Panc1 (cell line): Measurements from ENCODE around the gene CARMIL1.

Source experiments
- CTCF ChIP-seq: fragments of 450-650 bp; IDR thresholded peaks from 2 replicates; pipeline ENCODE4 v1.5.1; 2017; ENCODE audit warnings: mild to moderate bottlenecking
- POLR2AphosphoS5 ChIP-seq: IDR thresholded peaks from 2 replicates; pipeline ENCODE4 v1.6.1; 2012; ENCODE audit warnings: mild to moderate bottlenecking, low read depth, low read length, moderate library complexity
- TF ChIP-seq, protein P1 (sequence below), 2 experiments: IDR thresholded peaks; 2 replicates each; pipeline ENCODE4 v1.6.1; 2011 to 2012; ENCODE audit warnings: low read depth in 2 of 2, control low read depth in 1 of 2, low read length in 1 of 2, mild to moderate bottlenecking in 1 of 2, moderate library complexity in 1 of 2; ENCODE audit not compliant: insufficient read depth in 1 of 2

GRCh38 chr6:25316626-25317025 is 37.5 kb downstream of the CARMIL1 start:
- no peak for TF ChIP-seq POLR2AphosphoS5
- TF ChIP-seq CTCF: no peak
- TF ChIP-seq, protein P1, sequence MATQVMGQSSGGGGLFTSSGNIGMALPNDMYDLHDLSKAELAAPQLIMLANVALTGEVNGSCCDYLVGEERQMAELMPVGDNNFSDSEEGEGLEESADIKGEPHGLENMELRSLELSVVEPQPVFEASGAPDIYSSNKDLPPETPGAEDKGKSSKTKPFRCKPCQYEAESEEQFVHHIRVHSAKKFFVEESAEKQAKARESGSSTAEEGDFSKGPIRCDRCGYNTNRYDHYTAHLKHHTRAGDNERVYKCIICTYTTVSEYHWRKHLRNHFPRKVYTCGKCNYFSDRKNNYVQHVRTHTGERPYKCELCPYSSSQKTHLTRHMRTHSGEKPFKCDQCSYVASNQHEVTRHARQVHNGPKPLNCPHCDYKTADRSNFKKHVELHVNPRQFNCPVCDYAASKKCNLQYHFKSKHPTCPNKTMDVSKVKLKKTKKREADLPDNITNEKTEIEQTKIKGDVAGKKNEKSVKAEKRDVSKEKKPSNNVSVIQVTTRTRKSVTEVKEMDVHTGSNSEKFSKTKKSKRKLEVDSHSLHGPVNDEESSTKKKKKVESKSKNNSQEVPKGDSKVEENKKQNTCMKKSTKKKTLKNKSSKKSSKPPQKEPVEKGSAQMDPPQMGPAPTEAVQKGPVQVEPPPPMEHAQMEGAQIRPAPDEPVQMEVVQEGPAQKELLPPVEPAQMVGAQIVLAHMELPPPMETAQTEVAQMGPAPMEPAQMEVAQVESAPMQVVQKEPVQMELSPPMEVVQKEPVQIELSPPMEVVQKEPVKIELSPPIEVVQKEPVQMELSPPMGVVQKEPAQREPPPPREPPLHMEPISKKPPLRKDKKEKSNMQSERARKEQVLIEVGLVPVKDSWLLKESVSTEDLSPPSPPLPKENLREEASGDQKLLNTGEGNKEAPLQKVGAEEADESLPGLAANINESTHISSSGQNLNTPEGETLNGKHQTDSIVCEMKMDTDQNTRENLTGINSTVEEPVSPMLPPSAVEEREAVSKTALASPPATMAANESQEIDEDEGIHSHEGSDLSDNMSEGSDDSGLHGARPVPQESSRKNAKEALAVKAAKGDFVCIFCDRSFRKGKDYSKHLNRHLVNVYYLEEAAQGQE (IDR thresholded peaks at IDR 0.05; ENCODE audit: insufficient read depth in 1 of 2, low read depth in 2 of 2, low read length in 1 of 2): no peak
